ENCODE measurements around the gene CEP112.

Gene CEP112

DNA sequence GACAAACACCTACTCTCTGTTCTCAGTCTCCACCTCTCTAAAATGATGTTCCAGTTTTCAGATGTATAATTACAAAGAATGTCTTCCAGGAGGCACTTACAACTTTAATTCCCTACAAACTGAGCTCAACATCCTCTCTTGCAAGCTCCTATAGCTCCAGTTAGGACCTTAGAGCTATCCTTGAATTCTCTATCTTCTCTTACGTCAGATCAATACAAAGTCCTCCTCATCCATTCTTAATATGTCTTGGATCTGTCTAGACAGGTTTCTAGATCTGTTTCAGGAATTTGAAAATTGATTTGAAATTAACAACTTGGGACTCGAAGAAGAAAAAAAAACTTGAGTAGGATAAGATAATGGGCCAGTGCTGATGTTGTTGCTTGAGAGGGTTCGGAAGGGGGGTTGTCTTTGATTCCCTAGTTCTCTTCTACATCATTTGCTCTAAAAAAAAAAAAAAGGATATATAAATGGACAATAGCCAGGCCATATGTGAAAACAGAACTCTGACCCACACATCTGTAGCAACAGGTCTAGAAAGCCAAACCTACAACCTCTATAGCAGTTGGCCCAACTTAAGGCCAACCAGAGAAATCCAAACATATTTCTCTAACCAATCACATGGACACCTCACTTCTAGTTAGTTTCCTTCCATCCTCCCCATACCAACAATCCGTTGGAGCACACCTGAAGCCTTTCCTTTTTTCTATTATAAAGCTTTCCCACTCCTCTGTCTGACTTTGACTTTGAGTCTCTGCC is 38.0 kb upstream of the CEP112 start:
- H3K36me3 ChIP-seq (ENCODE audit: insufficient read depth, low read length), result no peaks in the 10 kb centered on the region
- TF ChIP-seq FOXP2 (optimal IDR thresholded peaks at IDR 0.05; ENCODE audit: control extremely low read depth, extremely low read length, insufficient read depth), result no peak
- no peak for TF ChIP-seq EZH2 (IDR thresholded peaks at IDR 0.05)
- TF ChIP-seq POLR2AphosphoS5 (IDR thresholded peaks at IDR 0.05; ENCODE audit: borderline replicate concordance, low read depth, low read length), result no peak
- no peaks in the 10 kb centered on the region for H3K9me3 ChIP-seq (ENCODE audit: low read depth, low read length)
- H3K9ac ChIP-seq (ENCODE audit: insufficient read length), result no peak overlapping the region
- H3K4me3 ChIP-seq, result no peak overlapping the region
- DNase-seq (ENCODE audit: low read depth, low spot score), result no peak
- peak overlapping the region; percentile 70; the same call in 1 of the 2 replicates for H3K27ac ChIP-seq

- Histone ChIP-seq H3K9me3 (ENCODE audit: low read depth, low read length) (no peaks in the 10 kb centered on the region), H3K9ac (ENCODE audit: insufficient read length) (no peak within 1 kb of the TSS), H3K36me3 (ENCODE audit: insufficient read depth, low read length) (no peaks in the 10 kb centered on the region), H3K4me3 (no peak within 1 kb of the TSS), H3K27ac (no peak within 1 kb of the TSS)
- no peak for DNase-seq (ENCODE audit: low read depth, low spot score)
- TF ChIP-seq FOXP2 (optimal IDR thresholded peaks at IDR 0.05; ENCODE audit: control extremely low read depth, extremely low read length, insufficient read depth) (no peak), EZH2 (IDR thresholded peaks at IDR 0.05) (no peak), POLR2AphosphoS5 (IDR thresholded peaks at IDR 0.05; ENCODE audit: borderline replicate concordance, low read depth, low read length) (no peak)
Observed at GRCh38 chr17:66228887-66229782, 37.2 kb upstream of the CEP112 start, which contains the start of gene APOH. APOH (minus strand) TSS chr17:66229415; CDS start chr17:66229379, 36 bp downstream.

GRCh38 chr17:66227212-66228045 is 35.5 kb upstream of the CEP112 start:
- no peak overlapping the region for H3K9ac ChIP-seq (ENCODE audit: insufficient read length)

GRCh38 chr17:66222798-66223350 is 30.9 kb upstream of the CEP112 start:
- H3K9ac ChIP-seq (ENCODE audit: insufficient read length), result no peak overlapping the region
- no peak overlapping the region for H3K4me3 ChIP-seq
- no peak for TF ChIP-seq FOXP2 (optimal IDR thresholded peaks at IDR 0.05; ENCODE audit: control extremely low read depth, extremely low read length, insufficient read depth)
- TF ChIP-seq POLR2AphosphoS5 (IDR thresholded peaks at IDR 0.05; ENCODE audit: borderline replicate concordance, low read depth, low read length), result no peak
- no peak for TF ChIP-seq EZH2 (IDR thresholded peaks at IDR 0.05)
- H3K9me3 ChIP-seq (ENCODE audit: low read depth, low read length), result no peaks in the 10 kb centered on the region
- no peak for DNase-seq (ENCODE audit: low read depth, low spot score)
- H3K36me3 ChIP-seq (ENCODE audit: insufficient read depth, low read length), result no peaks in the 10 kb centered on the region
- H3K27ac ChIP-seq, result peak overlapping the region; percentile 16; the same call in 1 of the 2 replicates

More at GRCh38 chr17:66227212-66228045, 35.5 kb upstream of the CEP112 start:
- H3K27ac ChIP-seq, result peak overlapping the region; percentile 27
- DNase-seq (ENCODE audit: low read depth, low spot score), result no peak
- no peaks in the 10 kb centered on the region for H3K36me3 ChIP-seq (ENCODE audit: insufficient read depth, low read length)
- no peak overlapping the region for H3K4me3 ChIP-seq
- no peaks in the 10 kb centered on the region for H3K9me3 ChIP-seq (ENCODE audit: low read depth, low read length)
- TF ChIP-seq EZH2 (IDR thresholded peaks at IDR 0.05) (no peak), POLR2AphosphoS5 (IDR thresholded peaks at IDR 0.05; ENCODE audit: borderline replicate concordance, low read depth, low read length) (no peak), FOXP2 (optimal IDR thresholded peaks at IDR 0.05; ENCODE audit: control extremely low read depth, extremely low read length, insufficient read depth) (no peak)

- H3K4me3 ChIP-seq, result peak overlapping the region; percentile 56
- no peak for TF ChIP-seq EZH2 (IDR thresholded peaks at IDR 0.05)
- TF ChIP-seq POLR2AphosphoS5 (IDR thresholded peaks at IDR 0.05; ENCODE audit: borderline replicate concordance, low read depth, low read length), result no peak
- TF ChIP-seq FOXP2 (optimal IDR thresholded peaks at IDR 0.05; ENCODE audit: control extremely low read depth, extremely low read length, insufficient read depth), result no peak
- no peaks in the 10 kb centered on the region for H3K36me3 ChIP-seq (ENCODE audit: insufficient read depth, low read length)
- H3K9ac ChIP-seq (ENCODE audit: insufficient read length), result peak overlapping the region; percentile 63
- no peak for DNase-seq (ENCODE audit: low read depth, low spot score)
- peak overlapping the region; percentile 98 for H3K27ac ChIP-seq
- no peaks in the 10 kb centered on the region for H3K9me3 ChIP-seq (ENCODE audit: low read depth, low read length)
Observed at GRCh38 chr17:66221755-66222530, 30.0 kb upstream of the CEP112 start.

DNA sequence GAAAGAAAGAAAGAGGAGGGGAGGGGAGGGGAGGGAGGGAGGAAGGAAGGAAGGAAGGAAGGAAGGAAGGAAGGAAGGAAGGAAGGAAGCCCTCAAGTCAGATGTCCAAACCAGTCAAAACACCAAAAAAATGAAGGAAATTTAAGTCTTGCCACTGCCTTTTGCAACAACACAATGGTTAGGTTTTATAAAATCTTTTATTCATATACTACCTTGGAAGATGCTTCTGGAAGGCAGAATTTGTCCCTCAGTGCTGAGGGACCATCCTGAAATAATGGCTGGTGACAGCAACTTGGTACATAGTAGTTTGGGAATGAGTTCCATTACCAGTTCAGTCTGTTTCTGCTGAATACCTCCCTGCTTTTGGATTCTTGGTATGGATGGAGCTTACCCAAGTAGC is 29.4 kb upstream of the CEP112 start:
- Histone ChIP-seq H3K9ac (ENCODE audit: insufficient read length) (peak overlapping the region; percentile 63), H3K27ac (peak overlapping the region; percentile 98), H3K36me3 (ENCODE audit: insufficient read depth, low read length) (no peaks in the 10 kb centered on the region), H3K4me3 (peak overlapping the region; percentile 56), H3K9me3 (ENCODE audit: low read depth, low read length) (no peaks in the 10 kb centered on the region)
- DNase-seq (ENCODE audit: low read depth, low spot score), result peak; percentile 76
- TF ChIP-seq FOXP2 (optimal IDR thresholded peaks at IDR 0.05; ENCODE audit: control extremely low read depth, extremely low read length, insufficient read depth) (no peak), POLR2AphosphoS5 (IDR thresholded peaks at IDR 0.05; ENCODE audit: borderline replicate concordance, low read depth, low read length) (peak; percentile 37; the same call in 1 of the 2 replicates), EZH2 (IDR thresholded peaks at IDR 0.05) (no peak)

Data from SK-N-MC (cell line).